WTC11 (cell line): Measurements from ENCODE around the gene FRYL. TPM values are rescaled to one million over a fixed set of nuclear protein-coding genes. Genes with fewer than 3 reads are reported as not detected.

Experiments
- ATAC-seq: fragments of 200-7000 bp; cut with Tn5 transposase; 2 replicates; pipeline ENCODE4 v1.10.0; 2021; ENCODE audit warnings: mild to moderate bottlenecking, moderate library complexity
- CTCF ChIA-PET: fragments of 300-600 bp; sonication (Branson Sonifier 250); formaldehyde crosslinking; loops from one replicate; lab custom pipeline; 2021; ENCODE audit warnings: antibody characterized with exemption; lab: Charles Lee
- POLR2A ChIA-PET: fragments of 350-600 bp; sonication (Branson Sonifier 250); formaldehyde crosslinking; loops from one replicate; lab custom pipeline; 2021; ENCODE audit warnings: antibody characterized with exemption; lab: Charles Lee
- DNase-seq: peaks from one replicate; pipeline ENCODE4 v3.0.0; 2021; ENCODE audit warnings: low spot score
- H3K27ac Mint-ChIP-seq: 2 replicates; pipeline ENCODE4 v1.8.0; 2021; ENCODE audit warnings: mixed read lengths
- H3K27me3 Mint-ChIP-seq: 2 replicates; pipeline ENCODE4 v1.8.0; 2021; ENCODE audit warnings: low read depth, mild to moderate bottlenecking, moderate library complexity, mixed read lengths
- H3K36me3 Mint-ChIP-seq: 2 replicates; pipeline ENCODE4 v1.8.0; 2021; ENCODE audit warnings: mixed read lengths
- H3K4me1 Mint-ChIP-seq: 2 replicates; pipeline ENCODE4 v1.8.0; 2022; ENCODE audit warnings: mixed read lengths
- H3K4me3 Mint-ChIP-seq: 2 replicates; pipeline ENCODE4 v1.8.0; 2021; ENCODE audit warnings: mild to moderate bottlenecking, moderate library complexity, mixed read lengths
- H3K9me3 Mint-ChIP-seq: 2 replicates; pipeline ENCODE4 v1.8.0; 2021; ENCODE audit warnings: mixed read lengths
- E2F1 ChIP-seq: sonication (generic); formaldehyde crosslinking; IDR thresholded peaks from 2 replicates; pipeline ENCODE4 v1.8.0; 2022; ENCODE audit warnings: mild to moderate bottlenecking, missing genetic modification reagents
- EMX1 ChIP-seq: fragments of 250-450 bp; sonication (Bioruptor Pico); IDR thresholded peaks from 2 replicates; pipeline ENCODE4 v1.8.0; 2021; ENCODE audit warnings: mild to moderate bottlenecking
- JAZF1 ChIP-seq: fragments of 250-450 bp; sonication (Bioruptor Pico); IDR thresholded peaks from 2 replicates; pipeline ENCODE4 v1.9.0; 2021; ENCODE audit warnings: moderate library complexity, mild to moderate bottlenecking, inconsistent platforms
- NR2C2 ChIP-seq: sonication (generic); formaldehyde crosslinking; IDR thresholded peaks from 2 replicates; pipeline ENCODE4 v1.8.0; 2022; ENCODE audit warnings: mild to moderate bottlenecking, missing genetic modification reagents
- PRRX2 ChIP-seq: fragments of 250-450 bp; sonication (Bioruptor Pico); IDR thresholded peaks from 2 replicates; pipeline ENCODE4 v1.8.0; 2021; ENCODE audit warnings: mild to moderate bottlenecking
- RORB ChIP-seq: fragments of 250-450 bp; sonication (Bioruptor Pico); IDR thresholded peaks from 2 replicates; pipeline ENCODE4 v1.9.0; 2021; ENCODE audit warnings: mild to moderate bottlenecking
- SP1 ChIP-seq: sonication (generic); formaldehyde crosslinking; conservative IDR thresholded peaks from 2 replicates; pipeline ENCODE4 v1.8.1; 2022; ENCODE audit warnings: missing genetic modification reagents
- ZBTB21 ChIP-seq: sonication (generic); formaldehyde crosslinking; IDR thresholded peaks from 2 replicates; pipeline ENCODE4 v1.8.1; 2023; ENCODE audit warnings: mild to moderate bottlenecking, missing genetic modification reagents, borderline replicate concordance
- ZNF317 ChIP-seq: sonication (generic); formaldehyde crosslinking; IDR thresholded peaks from 2 replicates; pipeline ENCODE4 v1.8.1; 2023; ENCODE audit warnings: low read depth, mild to moderate bottlenecking, moderate library complexity, missing genetic modification reagents, borderline replicate concordance
- ZNF396 ChIP-seq: fragments of 250-450 bp; sonication (Bioruptor Pico); IDR thresholded peaks from 2 replicates; pipeline ENCODE4 v1.8.0; 2021; ENCODE audit warnings: mild to moderate bottlenecking, moderate library complexity, borderline replicate concordance
- ZNF416 ChIP-seq: fragments of 250-450 bp; sonication (Bioruptor Pico); IDR thresholded peaks from 2 replicates; pipeline ENCODE4 v1.9.0; 2021; ENCODE audit warnings: mild to moderate bottlenecking, inconsistent platforms
- total RNA-seq: library from RNA; stranded (reverse); gene quantifications from 3 replicates; pipeline ENCODE4 v1.2.3, GENCODE V29; 2021
- TF ChIP-seq, protein P1 (sequence below): sonication (generic); formaldehyde crosslinking; IDR thresholded peaks from 2 replicates; pipeline ENCODE4 v1.8.1; 2023; ENCODE audit warnings: mild to moderate bottlenecking, moderate library complexity, missing genetic modification reagents
- TF ChIP-seq, protein P2 (sequence below): sonication (generic); formaldehyde crosslinking; IDR thresholded peaks from 2 replicates; pipeline ENCODE4 v1.8.1; 2022; ENCODE audit warnings: mild to moderate bottlenecking, moderate library complexity, missing genetic modification reagents
- TF ChIP-seq, protein P3 (sequence below): sonication (generic); formaldehyde crosslinking; IDR thresholded peaks from 2 replicates; pipeline ENCODE4 v1.8.0; 2022; ENCODE audit warnings: missing genetic modification reagents

Gene FRYL
- total RNA-seq, 1 experiment from 2014 or later = 38.7 TPM

DNA sequence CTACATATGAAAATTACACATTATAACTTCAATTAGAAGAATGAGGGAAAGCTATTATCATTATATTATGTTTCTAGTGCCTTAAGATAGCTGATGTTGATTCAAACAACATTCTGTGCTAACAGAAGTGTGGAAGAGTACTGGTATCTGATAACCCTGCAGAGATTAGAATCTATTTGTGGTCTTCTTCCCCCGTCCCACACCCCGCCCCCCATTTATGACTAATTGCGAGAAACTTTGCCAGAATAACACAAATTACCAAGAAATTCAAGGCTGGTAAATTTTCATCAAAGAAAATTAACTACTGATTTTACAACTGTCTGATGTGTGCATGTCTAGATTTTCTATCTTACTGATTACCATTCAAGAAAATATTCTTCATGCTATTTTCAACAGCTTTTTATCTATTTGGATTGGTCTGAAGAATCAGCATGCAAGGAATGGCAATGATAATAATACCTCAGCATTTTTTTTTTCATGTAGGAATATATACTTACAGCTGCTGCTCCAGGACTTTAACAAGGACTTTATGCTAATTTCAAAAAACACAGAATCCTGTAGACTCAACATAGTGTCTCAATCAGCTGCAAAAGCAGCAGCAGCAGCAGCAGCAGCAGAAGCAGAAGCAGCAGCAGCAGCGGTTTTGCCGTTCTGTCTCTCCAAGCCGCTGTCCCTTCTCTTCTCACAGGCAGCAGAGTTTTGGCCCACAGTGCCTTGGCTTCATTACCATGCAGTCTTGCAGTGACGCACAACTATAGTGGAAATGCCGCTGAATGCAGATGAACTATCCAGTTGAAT lies 126.7 kb downstream of the FRYL start:
- H3K27me3 Mint-ChIP-seq = no peaks in the 10 kb centered on the region
- H3K9me3 Mint-ChIP-seq = no peaks in the 10 kb centered on the region
- TF ChIP-seq JAZF1 (CRISPR knock-in tag) = no peak
- no peak for TF ChIP-seq ZNF416 (CRISPR knock-in tag)
- TF ChIP-seq SP1 (CRISPR knock-in tag) = no peak
- CTCF ChIA-PET = interaction anchor here (1.5 kb wide), 1 partner anchor 75 kb away, joined by 4 read pairs; no protein-coding TSS in a partner anchor
- H3K27ac Mint-ChIP-seq = no peak overlapping the region
- peaks cover 17% of the 10 kb centered on the region for H3K4me1 Mint-ChIP-seq
- POLR2A ChIA-PET = interaction anchor here (0.7 to 1.5 kb wide), 2 partner anchors 75 to 127 kb away, joined by 3 to 4 read pairs; partner anchors contain the start of gene FRYL
- ATAC-seq (peak; percentile 68), DNase-seq (no peak)
- no peak overlapping the region for H3K4me3 Mint-ChIP-seq
- no peaks in the 10 kb centered on the region for H3K36me3 Mint-ChIP-seq

GRCh38 chr4:48651914-48652313 lies 128.2 kb downstream of the FRYL start:
- H3K4me1 Mint-ChIP-seq = peaks cover 9% of the 10 kb centered on the region
- no peaks in the 10 kb centered on the region for H3K9me3 Mint-ChIP-seq
- ChIA-PET CTCF (no interaction called here), POLR2A (no interaction called here)
- no peak for ATAC-seq
- TF ChIP-seq PRRX2 (CRISPR knock-in tag) (no peak), ZNF396 (CRISPR knock-in tag) (no peak), E2F1 (CRISPR knock-in tag) (no peak)
- TF ChIP-seq, protein P1, sequence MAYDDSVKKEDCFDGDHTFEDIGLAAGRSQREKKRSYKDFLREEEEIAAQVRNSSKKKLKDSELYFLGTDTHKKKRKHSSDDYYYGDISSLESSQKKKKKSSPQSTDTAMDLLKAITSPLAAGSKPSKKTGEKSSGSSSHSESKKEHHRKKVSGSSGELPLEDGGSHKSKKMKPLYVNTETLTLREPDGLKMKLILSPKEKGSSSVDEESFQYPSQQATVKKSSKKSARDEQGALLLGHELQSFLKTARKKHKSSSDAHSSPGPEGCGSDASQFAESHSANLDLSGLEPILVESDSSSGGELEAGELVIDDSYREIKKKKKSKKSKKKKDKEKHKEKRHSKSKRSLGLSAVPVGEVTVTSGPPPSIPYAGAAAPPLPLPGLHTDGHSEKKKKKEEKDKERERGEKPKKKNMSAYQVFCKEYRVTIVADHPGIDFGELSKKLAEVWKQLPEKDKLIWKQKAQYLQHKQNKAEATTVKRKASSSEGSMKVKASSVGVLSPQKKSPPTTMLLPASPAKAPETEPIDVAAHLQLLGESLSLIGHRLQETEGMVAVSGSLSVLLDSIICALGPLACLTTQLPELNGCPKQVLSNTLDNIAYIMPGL (CRISPR knock-in tag) = no peak
- TF ChIP-seq, all 79 proteins: peak for 0
- H3K36me3 Mint-ChIP-seq = no peaks in the 10 kb centered on the region
- H3K4me3 Mint-ChIP-seq = no peak overlapping the region
- H3K27ac Mint-ChIP-seq = no peak overlapping the region
- DNase-seq = no peak
- H3K27me3 Mint-ChIP-seq = no peaks in the 10 kb centered on the region

- CTCF ChIA-PET = interaction anchor here (2.1 kb wide), 1 partner anchor 71 kb away, joined by 7 read pairs; no protein-coding TSS in a partner anchor
- DNase-seq (no peak), ATAC-seq (no peak)
- H3K36me3 Mint-ChIP-seq = no peaks in the 10 kb centered on the region
- TF ChIP-seq ZNF317 (no peak), ZBTB21 (no peak), RORB (CRISPR knock-in tag) (no peak), NR2C2 (CRISPR knock-in tag) (no peak), ZNF416 (CRISPR knock-in tag) (no peak), EMX1 (CRISPR knock-in tag) (no peak)
- TF ChIP-seq, protein P2, sequence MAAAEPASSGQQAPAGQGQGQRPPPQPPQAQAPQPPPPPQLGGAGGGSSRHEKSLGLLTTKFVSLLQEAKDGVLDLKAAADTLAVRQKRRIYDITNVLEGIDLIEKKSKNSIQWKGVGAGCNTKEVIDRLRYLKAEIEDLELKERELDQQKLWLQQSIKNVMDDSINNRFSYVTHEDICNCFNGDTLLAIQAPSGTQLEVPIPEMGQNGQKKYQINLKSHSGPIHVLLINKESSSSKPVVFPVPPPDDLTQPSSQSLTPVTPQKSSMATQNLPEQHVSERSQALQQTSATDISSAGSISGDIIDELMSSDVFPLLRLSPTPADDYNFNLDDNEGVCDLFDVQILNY = no peak
- TF ChIP-seq, protein P1 (CRISPR knock-in tag) = no peak
- TF ChIP-seq, protein P3, sequence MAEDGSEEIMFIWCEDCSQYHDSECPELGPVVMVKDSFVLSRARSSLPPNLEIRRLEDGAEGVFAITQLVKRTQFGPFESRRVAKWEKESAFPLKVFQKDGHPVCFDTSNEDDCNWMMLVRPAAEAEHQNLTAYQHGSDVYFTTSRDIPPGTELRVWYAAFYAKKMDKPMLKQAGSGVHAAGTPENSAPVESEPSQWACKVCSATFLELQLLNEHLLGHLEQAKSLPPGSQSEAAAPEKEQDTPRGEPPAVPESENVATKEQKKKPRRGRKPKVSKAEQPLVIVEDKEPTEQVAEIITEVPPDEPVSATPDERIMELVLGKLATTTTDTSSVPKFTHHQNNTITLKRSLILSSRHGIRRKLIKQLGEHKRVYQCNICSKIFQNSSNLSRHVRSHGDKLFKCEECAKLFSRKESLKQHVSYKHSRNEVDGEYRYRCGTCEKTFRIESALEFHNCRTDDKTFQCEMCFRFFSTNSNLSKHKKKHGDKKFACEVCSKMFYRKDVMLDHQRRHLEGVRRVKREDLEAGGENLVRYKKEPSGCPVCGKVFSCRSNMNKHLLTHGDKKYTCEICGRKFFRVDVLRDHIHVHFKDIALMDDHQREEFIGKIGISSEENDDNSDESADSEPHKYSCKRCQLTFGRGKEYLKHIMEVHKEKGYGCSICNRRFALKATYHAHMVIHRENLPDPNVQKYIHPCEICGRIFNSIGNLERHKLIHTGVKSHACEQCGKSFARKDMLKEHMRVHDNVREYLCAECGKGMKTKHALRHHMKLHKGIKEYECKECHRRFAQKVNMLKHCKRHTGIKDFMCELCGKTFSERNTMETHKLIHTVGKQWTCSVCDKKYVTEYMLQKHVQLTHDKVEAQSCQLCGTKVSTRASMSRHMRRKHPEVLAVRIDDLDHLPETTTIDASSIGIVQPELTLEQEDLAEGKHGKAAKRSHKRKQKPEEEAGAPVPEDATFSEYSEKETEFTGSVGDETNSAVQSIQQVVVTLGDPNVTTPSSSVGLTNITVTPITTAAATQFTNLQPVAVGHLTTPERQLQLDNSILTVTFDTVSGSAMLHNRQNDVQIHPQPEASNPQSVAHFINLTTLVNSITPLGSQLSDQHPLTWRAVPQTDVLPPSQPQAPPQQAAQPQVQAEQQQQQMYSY = no peak
- TF ChIP-seq, all 79 proteins: peak for 0
- H3K4me3 Mint-ChIP-seq = no peak overlapping the region
- peaks cover 7% of the 10 kb centered on the region; the same call in 1 of the 2 replicates for H3K4me1 Mint-ChIP-seq
- no peaks in the 10 kb centered on the region for H3K27me3 Mint-ChIP-seq
- no peaks in the 10 kb centered on the region for H3K9me3 Mint-ChIP-seq
- POLR2A ChIA-PET = no interaction called here
- H3K27ac Mint-ChIP-seq = no peak overlapping the region
Measured at GRCh38 chr4:48649505-48649904, 130.6 kb downstream of the FRYL start.
